Esophagus squamous epithelium (tissue), 5 donors: ENCODE data around the gene DNAH9. TPM values are rescaled to one million over a fixed set of nuclear protein-coding genes. Genes with fewer than 3 reads are reported as not detected.

Source experiments
- DNase-seq: peaks from one replicate; lab custom pipeline; 2025; lab: John Stamatoyannopoulos, UW
- H3K27ac ChIP-seq, 4 donors: fragments of 200-600 bp; sonication (generic); one replicate each; pipeline ENCODE4 v1.5.1; 2016 to 2019; ENCODE audit warnings: mild to moderate bottlenecking in 1 of 4
- H3K27me3 ChIP-seq, 4 donors: fragments of 200-600 bp; sonication (generic); 1 replicate in 3 of 4; 2 replicates in 1 of 4; pipeline versions ENCODE4 v1.5.1 to v1.6.0; 2017 to 2021; ENCODE audit warnings: antibody characterized with exemption in 1 of 4
- H3K36me3 ChIP-seq, 3 donors: fragments of 200-600 bp; sonication (generic); one replicate each; pipeline ENCODE4 v1.5.1; 2016 to 2019
- H3K4me1 ChIP-seq, 3 donors: fragments of 200-600 bp; sonication (generic); one replicate each; pipeline ENCODE4 v1.5.1; 2017 to 2019
- H3K4me3 ChIP-seq, 4 donors: fragments of 200-600 bp; sonication (generic); 1 replicate in 3 of 4; 2 replicates in 1 of 4; pipeline ENCODE4 v1.5.1; 2016 to 2019; ENCODE audit warnings: mild to moderate bottlenecking in 2 of 4, moderate library complexity in 1 of 4
- H3K9me3 ChIP-seq, 3 donors: fragments of 200-600 bp; sonication (generic); one replicate each; pipeline ENCODE4 v1.5.1; 2016 to 2019
- POLR2A ChIP-seq, 4 donors: fragments of 450-650 bp; IDR thresholded peaks; one replicate each; pipeline ENCODE4 v1.6.1; 2017; ENCODE audit warnings: antibody characterized with exemption in 4 of 4, mild to moderate bottlenecking in 4 of 4, moderate library complexity in 3 of 4
- WGBS, 2 donors: methylation state at CpG; one replicate each; pipeline ENCODE4 v1.1.5; 2018; 5-methylcytosine and 5-hydroxymethylcytosine counted together
- intact Hi-C: fragments of 100-400 bp; cut with DNase I; formaldehyde crosslinking; loops from one replicate; pipeline ENCODE4 v1.15.0; 2022
- total RNA-seq, 4 donors: library from RNA; depleted of rRNA; stranded (reverse); fragments of >200 nt; gene quantifications; one replicate each; pipeline ENCODE4 v1.1.0, GENCODE V29; 2016
- TF ChIP-seq, protein P1 (sequence below), 6 experiments: fragments of 450-650 bp in 4 of 6; fragments of 200-600 bp in 2 of 6; sonication (generic) in 2 of 6; IDR thresholded peaks; one replicate each; pipeline ENCODE4 v1.5.1; 2016 to 2019; ENCODE audit warnings: antibody characterized with exemption in 6 of 6, mild to moderate bottlenecking in 4 of 6, moderate library complexity in 4 of 6
- donor health status: DM: yes; HTN: yes; CAD: no.

Gene DNAH9
- total RNA-seq, 4 donors from 2014 or later = 0.18 to 0.61 (median 0.29) TPM

DNA sequence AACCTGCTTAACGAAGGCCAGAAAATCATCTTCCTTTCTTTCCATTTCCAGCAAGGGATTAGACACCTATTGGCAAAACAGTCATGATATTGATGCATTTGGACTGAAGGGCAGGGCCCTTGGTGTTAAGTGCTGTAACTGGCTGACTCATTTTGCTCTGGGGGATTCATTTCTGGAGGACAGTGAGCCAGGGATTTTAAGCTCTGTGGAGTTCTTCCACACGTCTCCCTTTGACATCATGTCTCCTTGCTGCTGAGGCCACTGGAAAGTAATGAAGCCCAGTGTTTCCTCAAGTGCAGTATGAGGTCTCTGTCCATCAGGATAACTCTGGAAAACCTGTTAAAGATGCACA, 42.2 kb downstream of the DNAH9 start:
- intact Hi-C loops = no loop called here
- Histone ChIP-seq H3K4me3 (no peak overlapping the region), H3K27me3 (no peaks in the 10 kb centered on the region), H3K4me1 (peaks cover 0 to 9% (median 0%) of the 10 kb centered on the region in 3 donors), H3K36me3 (no peaks in the 10 kb centered on the region), H3K27ac (no peak overlapping the region), H3K9me3 (no peaks in the 10 kb centered on the region)
- no peak for TF ChIP-seq POLR2A (IDR thresholded peaks at IDR 0.05)
- TF ChIP-seq, protein P1, sequence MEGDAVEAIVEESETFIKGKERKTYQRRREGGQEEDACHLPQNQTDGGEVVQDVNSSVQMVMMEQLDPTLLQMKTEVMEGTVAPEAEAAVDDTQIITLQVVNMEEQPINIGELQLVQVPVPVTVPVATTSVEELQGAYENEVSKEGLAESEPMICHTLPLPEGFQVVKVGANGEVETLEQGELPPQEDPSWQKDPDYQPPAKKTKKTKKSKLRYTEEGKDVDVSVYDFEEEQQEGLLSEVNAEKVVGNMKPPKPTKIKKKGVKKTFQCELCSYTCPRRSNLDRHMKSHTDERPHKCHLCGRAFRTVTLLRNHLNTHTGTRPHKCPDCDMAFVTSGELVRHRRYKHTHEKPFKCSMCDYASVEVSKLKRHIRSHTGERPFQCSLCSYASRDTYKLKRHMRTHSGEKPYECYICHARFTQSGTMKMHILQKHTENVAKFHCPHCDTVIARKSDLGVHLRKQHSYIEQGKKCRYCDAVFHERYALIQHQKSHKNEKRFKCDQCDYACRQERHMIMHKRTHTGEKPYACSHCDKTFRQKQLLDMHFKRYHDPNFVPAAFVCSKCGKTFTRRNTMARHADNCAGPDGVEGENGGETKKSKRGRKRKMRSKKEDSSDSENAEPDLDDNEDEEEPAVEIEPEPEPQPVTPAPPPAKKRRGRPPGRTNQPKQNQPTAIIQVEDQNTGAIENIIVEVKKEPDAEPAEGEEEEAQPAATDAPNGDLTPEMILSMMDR (IDR thresholded peaks at IDR 0.05) = no peak
- 10 to 20% methylated on average over 2 of the region's 2 CpGs for WGBS, 2 donors
- DNase-seq = no peak

DNA sequence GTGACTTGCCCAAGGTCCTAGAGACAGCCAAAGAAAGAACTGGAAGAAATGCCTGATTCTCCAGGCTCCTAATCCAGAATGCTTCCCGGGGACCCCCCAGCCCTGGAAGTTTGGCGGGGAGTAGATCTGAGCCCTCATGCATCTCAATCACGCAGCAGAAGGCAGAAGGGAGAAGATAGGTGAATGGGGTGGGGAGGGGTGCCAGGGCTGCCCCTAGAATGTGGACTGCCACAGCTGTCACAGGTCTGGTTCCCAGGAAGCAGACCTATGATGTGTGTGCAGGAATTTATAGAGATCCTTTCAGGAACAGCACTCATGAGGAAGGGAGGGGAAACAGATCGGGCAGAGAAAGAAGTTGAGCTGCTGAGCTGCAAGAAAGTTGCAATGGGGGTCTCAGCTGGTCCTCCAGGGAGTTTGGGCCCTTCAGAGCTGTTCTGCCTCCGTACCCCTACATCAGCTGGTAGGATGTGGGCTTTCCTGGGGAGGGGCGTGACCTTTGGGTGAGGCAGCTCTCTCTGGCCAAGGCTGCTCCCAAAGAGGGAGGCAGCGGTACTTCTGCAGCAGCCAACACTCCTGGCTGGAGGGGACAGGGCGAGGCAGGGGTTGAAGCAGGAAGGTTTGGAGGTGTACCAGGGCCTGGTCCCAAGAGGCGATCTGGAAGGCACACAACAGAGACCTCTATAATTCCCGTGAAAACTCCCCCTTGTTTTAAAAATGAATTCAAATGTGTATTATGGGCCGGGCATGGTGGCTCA, 43.4 kb downstream of the DNAH9 start:
- Histone ChIP-seq H3K27me3 (no peaks in the 10 kb centered on the region), H3K9me3 (no peaks in the 10 kb centered on the region), H3K4me1 (peaks cover 0 to 9% (median 0%) of the 10 kb centered on the region in 3 donors), H3K4me3 (no peak overlapping the region), H3K36me3 (no peaks in the 10 kb centered on the region), H3K27ac (no peak overlapping the region)
- TF ChIP-seq POLR2A (IDR thresholded peaks at IDR 0.05) = no peak
- TF ChIP-seq, protein P1 (IDR thresholded peaks at IDR 0.05) = no peak
- WGBS, 2 donors = 71 to 81% methylated on average over 9 to 10 of the region's 11 CpGs
- intact Hi-C loops = no loop called here
- DNase-seq = no peak

DNA sequence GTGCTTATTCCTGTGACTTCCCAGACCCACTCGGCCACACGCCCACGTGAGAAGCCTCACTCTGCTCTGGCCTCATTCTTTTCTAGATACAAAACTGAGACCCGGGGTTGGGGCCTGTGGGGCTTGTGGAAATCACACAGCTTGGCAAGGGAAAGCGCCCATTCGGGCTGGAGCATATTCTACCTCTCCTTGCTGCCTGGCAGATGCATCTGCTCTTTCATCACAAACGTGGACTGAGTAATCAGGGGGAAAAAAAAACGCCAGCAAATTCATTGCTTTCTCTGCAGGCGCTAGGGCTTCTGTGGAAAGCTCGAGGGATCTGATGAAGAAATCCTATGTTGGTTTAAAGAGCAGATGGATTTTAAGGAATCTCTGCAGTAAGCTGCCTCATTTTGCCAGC, 44.4 kb downstream of the DNAH9 start:
- no peaks in the 10 kb centered on the region for H3K9me3 ChIP-seq
- H3K36me3 ChIP-seq = no peaks in the 10 kb centered on the region
- H3K4me3 ChIP-seq = no peak overlapping the region
- H3K4me1 ChIP-seq = peaks cover 0 to 9% (median 0%) of the 10 kb centered on the region in 3 donors
- no peak overlapping the region for H3K27ac ChIP-seq
- TF ChIP-seq, protein P1 (IDR thresholded peaks at IDR 0.05) = no peak
- 50 to 59% methylated on average over 10 of the region's 10 CpGs for WGBS, 2 donors
- intact Hi-C loops = no loop called here
- no peaks in the 10 kb centered on the region for H3K27me3 ChIP-seq
- DNase-seq = no peak

DNA sequence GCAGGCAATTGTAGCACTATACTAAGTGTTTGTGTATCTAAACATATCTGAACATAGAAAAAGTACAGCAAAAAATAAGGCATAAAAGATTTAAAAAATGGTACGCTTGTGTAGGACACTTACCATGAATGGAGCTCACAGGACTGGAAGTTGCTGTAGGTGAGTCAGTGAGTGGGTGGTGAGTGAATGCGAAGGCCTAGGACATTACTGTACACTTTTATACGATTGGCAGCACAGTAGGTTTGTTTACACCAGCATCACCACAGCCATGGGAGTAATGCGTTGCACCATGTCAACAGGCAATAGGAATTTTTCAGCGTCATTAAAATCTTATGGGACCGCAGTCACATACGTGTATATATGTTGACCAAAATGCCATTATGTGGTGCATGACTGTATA, 45.6 kb downstream of the DNAH9 start:
- WGBS, 2 donors = 69 to 70% methylated on average over 7 of the region's 7 CpGs
- H3K4me3 ChIP-seq = no peak overlapping the region

More for the DNA sequence above, 45.6 kb downstream of the DNAH9 start:
- no peak for DNase-seq
- intact Hi-C loops = no loop called here
- Histone ChIP-seq H3K27ac (no peak overlapping the region), H3K36me3 (no peaks in the 10 kb centered on the region), H3K9me3 (no peaks in the 10 kb centered on the region), H3K4me1 (peaks cover 0 to 9% (median 0%) of the 10 kb centered on the region in 3 donors), H3K27me3 (no peaks in the 10 kb centered on the region)
- TF ChIP-seq, protein P1 (IDR thresholded peaks at IDR 0.05) = no peak
- TF ChIP-seq POLR2A (IDR thresholded peaks at IDR 0.05) = no peak
